IMR-90 (cell line): ENCODE data around the gene POLR1A. TPM values are rescaled to one million over a fixed set of nuclear protein-coding genes. Genes with fewer than 3 reads are reported as not detected.

Experiments used
- ATAC-seq: fragments of 200-7000 bp; cut with Tn5 transposase; 2 replicates; pipeline ENCODE4 v1.9.1; 2020; ENCODE audit warnings: low read depth, mild to moderate bottlenecking, moderate library complexity
- BruUV-seq: library from RNA; stranded (reverse); fragments of 400-500 nt; replicated peaks from 2 replicates; lab custom pipeline; 2021; lab: Mats Ljungman, UMichigan
- CTCF ChIA-PET: fragments of 300-600 bp; formaldehyde crosslinking; extraction: SDS; loops from one replicate; lab custom pipeline; 2021; ENCODE audit warnings: antibody characterized with exemption; lab: Yijun Ruan, JAX
- POLR2A ChIA-PET: fragments of 300-600 bp; sonication (Branson Sonifier 250); formaldehyde crosslinking; loops from one replicate; lab custom pipeline; 2022; ENCODE audit warnings: antibody characterized with exemption; ENCODE audit not compliant: unreplicated experiment; lab: Charles Lee
- DNase-seq: peaks from one replicate; pipeline ENCODE4 v3.0.0; 2013
- H2AFZ ChIP-seq: replicated peaks from 2 replicates; pipeline ENCODE3; 2013; ENCODE audit warnings: low read length, mild to moderate bottlenecking; ENCODE audit not compliant: poor library complexity
- H2AK5ac ChIP-seq: 2 replicates; pipeline ENCODE4 v1.6.1; 2013; ENCODE audit warnings: low read depth, low read length, inconsistent platforms
- H2AK9ac ChIP-seq: replicated peaks from 2 replicates; pipeline ENCODE3; 2013; ENCODE audit warnings: mild to moderate bottlenecking, low read depth, low read length, moderate library complexity; ENCODE audit not compliant: poor library complexity
- H2BK120ac ChIP-seq: 2 replicates; pipeline ENCODE4 v1.6.1; 2013; ENCODE audit warnings: low read depth, low read length, inconsistent platforms
- H2BK15ac ChIP-seq: 3 replicates; pipeline ENCODE4 v1.6.1; 2013; ENCODE audit warnings: low read depth, low read length, inconsistent platforms
- H2BK20ac ChIP-seq: 2 replicates; pipeline ENCODE4 v1.6.1; 2013; ENCODE audit warnings: low read depth, mild to moderate bottlenecking, inconsistent platforms, low read length, moderate library complexity
- H2BK5ac ChIP-seq: 2 replicates; pipeline ENCODE4 v1.6.1; 2013; ENCODE audit warnings: mild to moderate bottlenecking, low read depth, low read length, inconsistent platforms; ENCODE audit not compliant: poor library complexity, severe bottlenecking
- H3K14ac ChIP-seq: replicated peaks from 2 replicates; pipeline ENCODE4 v1.6.1; 2013; ENCODE audit warnings: low read depth, low read length, inconsistent platforms
- H3K18ac ChIP-seq: 2 replicates; pipeline ENCODE4 v1.6.1; 2013; ENCODE audit warnings: low read depth, low read length, control low read depth
- H3K23ac ChIP-seq: 2 replicates; pipeline ENCODE4 v1.6.1; 2013; ENCODE audit warnings: low read depth, low read length, inconsistent platforms
- H3K27ac ChIP-seq: 2 replicates; pipeline ENCODE4 v1.5.1; 2013; ENCODE audit warnings: mild to moderate bottlenecking, control low read depth, low read length; ENCODE audit not compliant: insufficient read depth
- H3K27me3 ChIP-seq: 2 replicates; pipeline ENCODE4 v1.6.1; 2013; ENCODE audit warnings: low read length; ENCODE audit not compliant: control insufficient read depth, insufficient read depth
- H3K36me3 ChIP-seq: 2 replicates; pipeline ENCODE4 v1.6.1; 2013; ENCODE audit warnings: low read length, mixed read lengths; ENCODE audit not compliant: control insufficient read depth, insufficient read depth
- H3K4ac ChIP-seq: 2 replicates; pipeline ENCODE4 v1.6.1; 2013; ENCODE audit warnings: low read depth, low read length, inconsistent platforms
- H3K4me1 ChIP-seq: 2 replicates; pipeline ENCODE4 v1.6.1; 2013; ENCODE audit warnings: low read length, mixed read lengths; ENCODE audit not compliant: control insufficient read depth, insufficient read depth
- H3K4me2 ChIP-seq: 2 replicates; pipeline ENCODE4 v1.6.1; 2013; ENCODE audit warnings: low read depth, mild to moderate bottlenecking, control low read depth, low read length, moderate library complexity
- H3K4me3 ChIP-seq: 2 replicates; pipeline ENCODE4 v1.5.1; 2013; ENCODE audit warnings: low read depth, mild to moderate bottlenecking, control low read depth, low read length, moderate library complexity; ENCODE audit not compliant: insufficient read depth
- H3K56ac ChIP-seq: 2 replicates; pipeline ENCODE4 v1.6.1; 2013; ENCODE audit warnings: low read length, inconsistent platforms; ENCODE audit not compliant: insufficient read depth; ENCODE audit errors: extremely low read depth
- H3K79me1 ChIP-seq, 2 experiments: 2 replicates each; pipeline ENCODE4 v1.6.1; 2013; ENCODE audit warnings: low read length in 2 of 2, inconsistent platforms in 1 of 2, low read depth in 1 of 2
- H3K9ac ChIP-seq: 2 replicates; pipeline ENCODE4 v1.6.1; 2013; ENCODE audit warnings: low read depth, low read length, control low read depth
- H3K9me1 ChIP-seq: 2 replicates; pipeline ENCODE4 v1.6.1; 2013; ENCODE audit warnings: low read length, inconsistent platforms; ENCODE audit not compliant: insufficient read depth
- H3K9me3 ChIP-seq: 2 replicates; pipeline ENCODE4 v1.6.1; 2013; ENCODE audit warnings: low read length; ENCODE audit not compliant: control insufficient read depth, insufficient read depth
- H4K20me1 ChIP-seq: 2 replicates; pipeline ENCODE4 v1.6.1; 2013; ENCODE audit warnings: low read length, inconsistent platforms; ENCODE audit not compliant: insufficient read depth
- H4K5ac ChIP-seq: 2 replicates; pipeline ENCODE4 v1.6.1; 2013; ENCODE audit warnings: mild to moderate bottlenecking, low read depth, low read length, control low read depth
- H4K8ac ChIP-seq, 2 experiments: 2 replicates each; pipeline ENCODE4 v1.6.1; 2013; ENCODE audit warnings: low read depth in 2 of 2, low read length in 2 of 2, control low read depth in 1 of 2, inconsistent platforms in 1 of 2
- H4K91ac ChIP-seq: 2 replicates; pipeline ENCODE4 v1.6.1; 2013; ENCODE audit warnings: low read depth, low read length, inconsistent platforms; ENCODE audit not compliant: insufficient read depth
- MAZ ChIP-seq: IDR thresholded peaks from 2 replicates; pipeline ENCODE4 v1.6.1; 2012; ENCODE audit warnings: low read depth, mild to moderate bottlenecking, low read length, improper control_type of control experiment, moderate library complexity, borderline replicate concordance
- RCOR1 ChIP-seq: IDR thresholded peaks from 2 replicates; pipeline ENCODE4 v1.6.1; 2012; ENCODE audit warnings: mild to moderate bottlenecking, low read length, improper control_type of control experiment; ENCODE audit not compliant: insufficient replicate concordance
- SMC3 ChIP-seq: fragments of 150-350 bp; IDR thresholded peaks from 2 replicates; pipeline ENCODE4 v1.6.1; 2016; ENCODE audit warnings: low read depth, mild to moderate bottlenecking, antibody characterized with exemption, low read length, moderate library complexity
- WGBS, 2 experiments: methylation state at CpG; one replicate each; pipeline versions ENCODE4 v1.1.5 to v1.1.7; 2013; ENCODE audit warnings: missing lambda C conversion rate in 2 of 2; ENCODE audit not compliant: insufficient read length in 1 of 2; ENCODE audit errors: extremely low coverage in 2 of 2; 5-methylcytosine and 5-hydroxymethylcytosine counted together
- dilution Hi-C: fragments of 300-500 bp; cut with HindIII; formaldehyde crosslinking; loops from one replicate; pipeline ENCODE4 v1.14.3; 2018; ENCODE audit warnings: low sequenced_read_pairs; ENCODE audit not compliant: unreplicated experiment
- in situ Hi-C: fragments of 300-500 bp; cut with MboI; formaldehyde crosslinking; loops from 3 replicates; pipeline ENCODE4 v1.14.3; 2019; ENCODE audit warnings: low sequenced_read_pairs, inconsistent platforms, mixed read lengths
- intact Hi-C: fragments of 100-400 bp; cut with micrococcal nuclease; formaldehyde crosslinking; loops from 2 replicates; pipeline ENCODE4 v1.10.0; 2022
- polyA plus RNA-seq, 3 experiments: library from polyadenylated mRNA; depleted of rRNA; stranded (reverse); fragments of >200 nt; gene quantifications; 2 replicates each; pipeline ENCODE4 v1.2.3, GENCODE V29; 2012; ENCODE audit warnings: low replicate concordance in 1 of 3
- total RNA-seq: library from RNA; depleted of rRNA; stranded (reverse); fragments of >200 nt; gene quantifications from 2 replicates; pipeline ENCODE4 v1.2.3, GENCODE V29; 2012

The POLR1A gene
- total and polyA plus RNA-seq, 2 of the 4 experiments (the other 2 are of a cell fraction): 7.6 to 27.4 TPM

GRCh38 chr2:86015006-86015405 is 90.7 kb downstream of the POLR1A start:
- H2BK15ac ChIP-seq: no peak overlapping the region
- no peak overlapping the region for H2BK120ac ChIP-seq
- H2AK5ac ChIP-seq: no peak overlapping the region
- H3K4ac ChIP-seq: no peak overlapping the region
- H4K5ac ChIP-seq: no peak overlapping the region
- no peak overlapping the region for H3K18ac ChIP-seq
- ChIA-PET POLR2A (no interaction called here), CTCF (no interaction called here)
- TF ChIP-seq MAZ (no peak), SMC3 (no peak), RCOR1 (no peak)
- H3K14ac ChIP-seq: no peak overlapping the region
- H2BK20ac ChIP-seq: no peak overlapping the region
- no peaks in the 10 kb centered on the region for H3K4me1 ChIP-seq
- intact Hi-C loops: no loop called here
- no peaks in the 10 kb centered on the region for H3K9me1 ChIP-seq
- H2AFZ ChIP-seq: no peak overlapping the region
- in situ Hi-C loops: no loop called here
- H2BK5ac ChIP-seq: no peak overlapping the region
- H2AK9ac ChIP-seq: peak overlapping the region; percentile 15
- H3K27me3 ChIP-seq: no peaks in the 10 kb centered on the region
- H3K27ac ChIP-seq: no peak overlapping the region
- no peak overlapping the region for H3K4me2 ChIP-seq
- H3K36me3 ChIP-seq: no peaks in the 10 kb centered on the region
- H4K8ac ChIP-seq: no peak overlapping the region
- dilution Hi-C loops: no loop called here
- no peak for ATAC-seq
- H3K9me3 ChIP-seq: peaks cover 11% of the 10 kb centered on the region; the same call in 1 of the 2 replicates
- H3K79me1 ChIP-seq: no peaks in the 10 kb centered on the region
- H4K20me1 ChIP-seq: no peaks in the 10 kb centered on the region
- no peak overlapping the region for H3K56ac ChIP-seq
- no peak overlapping the region for H3K4me3 ChIP-seq
- H3K23ac ChIP-seq: no peak overlapping the region
- H3K9ac ChIP-seq: no peak overlapping the region
- BruUV-seq: no TSS peak
- DNase-seq: no peak
- WGBS, 2 experiments: 80% methylated on average over 1 of the region's 2 CpGs; no CpG with 5 or more reads in 1 of the 2 experiments
- H4K91ac ChIP-seq: no peak overlapping the region
